GM21360 (cell line): Measurements from ENCODE around the gene THSD7B.
A peak's percentile ranks its signal among the peaks of the same experiment; 100 is the strongest.

ENCODE experiments used
- ATAC-seq: cut with Tn5 transposase; IDR thresholded peaks from one replicate; pipeline ENCODE4 v1.9.1; 2021; ENCODE audit warnings: mild to moderate bottlenecking, moderate library complexity; ENCODE audit not compliant: unreplicated experiment

THSD7B gene

DNA sequence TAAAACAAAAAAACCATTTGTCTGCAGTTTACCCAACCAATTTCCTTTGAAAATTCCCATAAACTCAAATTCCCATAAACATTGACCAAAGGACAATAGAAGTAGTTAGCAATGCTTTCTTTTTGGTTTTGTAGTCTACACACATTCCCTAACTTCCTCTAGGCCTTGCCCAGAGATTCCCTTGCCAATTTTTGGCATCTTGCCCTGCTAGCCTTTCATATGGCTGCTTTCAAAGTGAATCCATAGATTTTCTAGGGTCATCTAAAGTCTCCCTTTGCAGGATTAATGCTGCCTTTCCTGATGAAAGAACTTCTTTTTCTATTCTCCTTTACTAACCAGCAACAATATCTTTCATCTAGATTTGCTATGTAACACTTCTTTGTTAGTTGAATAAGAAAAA, 33.4 kb downstream of the THSD7B start:
- ATAC-seq, result no peak

DNA sequence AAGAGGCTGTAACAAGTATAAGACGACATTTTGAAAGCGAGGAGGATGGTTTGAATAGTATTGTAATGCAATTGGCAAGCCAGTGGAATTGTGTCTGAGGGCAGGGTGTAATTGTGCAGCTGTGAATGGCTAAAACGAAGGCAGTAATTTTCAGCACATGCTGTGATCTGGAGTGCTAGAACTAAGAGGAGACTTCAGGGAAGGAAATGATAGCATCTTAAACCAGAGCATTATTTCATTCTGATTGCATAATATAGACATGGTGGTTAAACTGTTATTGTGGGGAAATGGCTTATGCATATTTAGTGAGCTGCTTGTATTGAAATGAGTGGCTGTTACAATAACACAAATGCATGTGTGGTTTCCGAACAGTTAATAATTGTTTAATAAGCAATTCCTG, 36.3 kb downstream of the THSD7B start:
- no peak for ATAC-seq

DNA sequence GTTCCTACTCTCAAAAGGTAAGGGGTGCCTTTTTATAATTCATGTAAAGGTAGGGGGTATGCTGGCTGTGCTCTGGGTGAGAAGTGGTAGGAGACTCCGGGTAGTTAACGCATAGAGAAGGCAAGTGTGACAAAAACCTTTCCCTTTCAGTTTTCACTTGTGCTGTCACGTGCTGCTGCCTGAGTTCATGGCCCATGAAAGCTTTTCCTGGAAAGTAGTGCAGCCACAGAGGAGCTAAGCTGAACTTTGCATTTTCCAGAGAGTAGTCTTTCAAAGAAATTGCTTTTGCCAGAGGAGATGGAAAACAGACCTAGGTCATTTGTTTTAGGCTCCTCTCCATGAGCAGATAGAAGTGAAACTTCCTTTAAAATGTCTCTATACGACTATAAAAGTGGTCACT, 44.7 kb downstream of the THSD7B start:
- ATAC-seq, result no peak

DNA sequence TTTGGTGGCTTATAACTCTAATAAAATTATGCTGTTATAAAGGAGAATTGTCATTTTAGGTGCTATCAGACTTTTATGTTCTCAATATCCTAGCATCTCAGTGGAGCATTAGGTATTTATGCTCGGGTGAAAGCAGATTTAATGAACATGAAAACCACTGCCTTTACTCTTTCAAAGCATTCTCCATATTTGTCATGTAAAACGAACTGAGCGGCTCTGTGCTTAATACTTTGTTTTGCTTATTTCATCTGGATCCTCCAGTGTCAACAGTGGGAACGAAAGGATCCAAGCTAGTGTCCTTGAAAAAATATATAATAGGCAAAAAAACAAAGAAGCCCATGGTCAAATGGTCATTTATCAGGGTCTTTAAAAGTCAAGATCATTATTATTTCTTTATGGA, 53.5 kb downstream of the THSD7B start:
- ATAC-seq, result no peak

DNA sequence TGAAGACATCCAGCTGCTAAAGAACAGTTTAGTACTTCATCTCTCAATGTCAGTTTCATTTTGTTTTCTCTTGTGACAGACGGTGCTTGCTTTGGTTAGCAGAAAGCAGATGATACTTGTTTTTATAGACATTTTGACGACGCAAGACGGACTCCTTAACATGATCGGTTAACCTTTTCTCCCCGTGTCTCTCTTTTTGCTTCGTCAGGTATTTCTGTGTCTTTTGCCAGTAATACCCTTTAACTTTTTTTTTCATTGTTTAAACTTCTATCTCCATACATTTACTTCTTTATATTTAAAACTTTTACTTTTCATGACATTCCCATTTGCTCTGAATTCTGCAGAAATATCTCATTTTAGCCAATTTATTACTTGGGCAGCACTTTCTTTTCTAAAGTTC, 57.9 kb downstream of the THSD7B start:
- ATAC-seq, result no peak

DNA sequence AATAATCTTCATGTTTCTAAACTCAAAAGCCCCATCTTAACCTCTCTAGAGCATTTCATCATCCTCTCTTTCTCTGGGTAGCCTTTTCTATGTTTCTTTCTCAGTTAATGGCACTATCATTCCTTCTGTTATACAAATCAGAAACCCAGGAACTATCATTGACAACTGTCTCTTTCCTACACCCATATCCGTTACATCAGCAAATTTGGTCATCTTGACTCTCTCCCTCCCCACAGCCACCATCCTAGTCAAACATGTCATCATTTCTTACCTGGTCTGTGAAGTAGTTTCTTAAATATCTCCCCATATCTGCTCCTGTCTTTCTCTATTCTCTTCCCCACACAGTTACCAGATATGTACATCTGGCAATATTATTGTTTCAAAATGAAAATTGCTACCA, 62.8 kb downstream of the THSD7B start:
- no peak for ATAC-seq

DNA sequence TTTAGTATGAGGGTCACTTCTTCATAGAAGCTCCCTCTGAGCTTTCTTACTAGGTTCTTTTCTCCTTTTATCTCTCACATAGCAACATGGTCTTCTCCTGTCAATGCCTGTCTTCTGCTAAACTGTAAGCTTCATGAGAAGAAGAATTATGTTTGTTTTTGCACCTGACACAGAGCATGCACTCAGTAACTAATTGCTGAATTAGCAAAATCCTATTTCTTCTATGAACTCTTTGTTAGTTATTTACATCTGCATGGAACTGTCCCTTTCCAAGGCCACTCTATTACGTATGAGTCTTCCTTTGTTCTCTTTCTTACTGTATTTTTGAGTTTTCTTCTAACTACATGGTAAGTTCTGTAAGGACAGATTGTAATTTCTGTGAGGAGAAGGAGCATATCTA, 63.4 kb downstream of the THSD7B start:
- ATAC-seq, result no peak

DNA sequence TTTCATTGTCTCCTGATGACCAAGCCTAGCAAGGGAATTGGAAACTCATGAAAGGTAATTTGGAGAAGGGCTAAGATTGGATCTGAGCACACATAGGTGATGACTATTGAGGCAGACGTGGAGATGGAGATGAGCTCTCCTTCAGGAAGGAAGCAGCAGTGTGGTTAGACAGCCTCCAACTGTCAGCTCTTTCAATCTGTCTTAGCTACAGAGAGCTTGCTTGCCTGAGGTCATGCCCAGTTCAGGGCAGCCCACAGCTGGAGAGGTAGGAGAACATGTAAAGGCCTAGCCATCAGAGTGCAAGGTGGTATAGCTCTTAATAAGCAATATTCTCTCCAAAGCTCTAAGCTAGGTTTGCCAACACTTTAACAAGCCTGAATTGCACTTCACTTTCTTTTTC, 79.2 kb downstream of the THSD7B start:
- ATAC-seq, result no peak

DNA sequence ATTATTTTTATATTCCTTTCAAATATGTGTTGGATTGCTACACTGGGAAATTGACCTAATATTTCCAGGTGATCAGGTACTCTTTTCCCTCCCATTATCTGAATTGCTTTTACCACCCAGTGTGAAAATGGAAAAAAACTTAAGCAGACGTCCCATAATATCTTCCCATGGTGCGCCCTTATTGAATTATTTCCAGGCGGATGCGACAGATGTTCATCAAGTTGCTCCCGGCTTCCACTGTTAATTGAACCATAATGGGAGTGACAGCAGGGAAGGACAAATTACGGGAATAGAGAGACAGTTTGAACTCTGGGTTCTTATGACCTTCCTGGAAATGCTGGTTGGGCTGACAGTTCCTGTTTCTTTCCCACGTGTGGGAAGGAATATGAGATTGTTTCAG, 93.3 kb downstream of the THSD7B start:
- no peak for ATAC-seq

DNA sequence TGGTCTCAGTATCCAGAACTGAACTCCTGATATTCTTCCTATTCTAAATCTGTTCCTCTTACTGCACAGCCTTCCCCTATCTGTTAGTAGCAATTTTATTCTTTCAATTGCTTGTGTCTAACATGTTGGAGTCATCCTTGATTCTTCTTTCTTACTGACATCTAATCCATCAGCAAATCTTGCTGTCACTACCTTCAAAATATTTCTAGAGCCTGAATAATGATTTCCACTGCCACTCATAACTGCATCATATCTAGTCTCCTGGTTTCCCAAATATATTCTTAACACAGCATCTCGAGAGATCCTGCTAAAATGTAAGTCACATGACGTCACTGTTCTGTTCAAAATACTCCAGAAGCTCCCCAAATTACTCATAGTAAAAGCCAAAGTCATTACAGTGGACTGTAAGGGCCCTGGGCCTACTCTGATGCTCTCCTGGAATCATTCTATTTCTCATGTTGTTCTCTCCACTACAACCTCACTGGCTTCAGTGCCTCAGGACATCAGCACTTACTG, 95.2 kb downstream of the THSD7B start:
- ATAC-seq, result no peak

DNA sequence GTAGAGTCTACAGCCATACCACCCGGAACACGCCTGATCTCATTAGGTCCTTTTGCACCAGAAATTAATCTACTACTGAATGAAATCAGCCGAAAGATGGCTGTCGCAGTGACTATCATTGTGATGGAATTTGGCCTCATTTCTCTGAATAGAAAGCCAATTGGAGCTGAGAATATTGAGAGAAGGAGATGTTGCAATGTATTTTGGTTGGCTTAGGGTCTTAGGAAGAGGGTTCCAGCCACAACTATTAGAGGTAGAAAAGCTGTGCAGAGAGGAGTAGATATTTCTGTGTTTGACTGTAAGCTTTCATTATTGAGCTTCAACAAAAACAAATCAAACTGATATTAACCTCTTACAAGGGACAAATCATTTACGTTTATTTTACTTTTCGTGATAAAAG, 98.1 kb downstream of the THSD7B start:
- no peak for ATAC-seq

DNA sequence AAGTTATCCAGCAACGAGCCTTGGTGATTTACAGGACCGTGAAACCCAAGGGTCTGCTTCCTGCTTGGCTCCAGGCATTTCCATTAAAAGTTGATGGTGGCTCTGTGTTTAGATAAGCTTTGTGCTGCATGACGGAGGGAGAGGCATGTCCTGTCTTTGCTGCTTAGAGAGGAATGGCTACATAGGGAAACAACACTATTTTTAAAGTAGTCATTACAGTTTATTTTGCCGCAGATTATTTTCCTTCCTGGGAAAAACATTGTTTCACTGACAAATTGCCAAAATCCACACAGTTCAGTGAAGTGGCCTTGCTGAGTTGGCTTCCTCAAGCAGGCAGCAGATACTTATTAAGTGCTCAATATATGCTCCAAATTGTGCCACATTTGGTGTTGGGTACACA, 98.5 kb downstream of the THSD7B start:
- ATAC-seq, result no peak

DNA sequence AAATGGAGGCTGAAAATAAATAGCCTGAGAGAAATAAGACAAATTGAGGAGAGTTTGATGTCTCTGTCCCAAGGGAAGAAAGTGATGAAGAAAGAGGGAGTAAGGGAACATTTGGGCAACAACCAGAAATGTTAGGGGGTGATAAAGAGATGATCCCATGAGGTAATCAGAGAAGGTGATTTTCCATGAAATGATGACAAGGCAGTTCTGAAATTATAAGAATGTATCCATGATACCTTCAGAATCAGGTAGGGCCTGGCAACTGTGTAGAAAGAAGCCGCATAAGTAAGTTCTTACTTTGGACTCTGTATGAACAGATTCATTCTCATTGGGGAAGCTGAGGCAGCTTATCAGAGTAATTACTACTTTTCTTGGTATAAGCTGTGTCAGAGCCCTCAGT, 106.1 kb downstream of the THSD7B start:
- no peak for ATAC-seq

DNA sequence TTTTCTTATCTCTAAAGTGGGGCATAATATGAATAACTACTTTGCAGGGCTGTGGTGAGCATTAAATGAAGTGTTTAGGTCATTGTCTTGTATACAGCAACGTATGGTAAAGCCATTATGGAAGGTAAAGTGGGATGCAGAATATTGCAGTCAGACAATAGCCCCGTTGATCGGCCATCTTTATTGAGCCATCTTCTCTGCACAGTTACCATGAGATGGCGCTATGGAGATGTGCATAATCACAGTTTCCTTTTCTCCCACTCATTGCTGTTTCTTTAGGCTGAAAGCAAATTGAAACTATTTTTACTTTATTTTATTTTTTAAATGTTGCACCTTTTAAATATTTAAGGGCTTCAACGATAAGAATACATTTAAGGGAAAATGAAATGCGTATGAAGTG, 108.9 kb downstream of the THSD7B start:
- ATAC-seq, result peak; percentile 70

DNA sequence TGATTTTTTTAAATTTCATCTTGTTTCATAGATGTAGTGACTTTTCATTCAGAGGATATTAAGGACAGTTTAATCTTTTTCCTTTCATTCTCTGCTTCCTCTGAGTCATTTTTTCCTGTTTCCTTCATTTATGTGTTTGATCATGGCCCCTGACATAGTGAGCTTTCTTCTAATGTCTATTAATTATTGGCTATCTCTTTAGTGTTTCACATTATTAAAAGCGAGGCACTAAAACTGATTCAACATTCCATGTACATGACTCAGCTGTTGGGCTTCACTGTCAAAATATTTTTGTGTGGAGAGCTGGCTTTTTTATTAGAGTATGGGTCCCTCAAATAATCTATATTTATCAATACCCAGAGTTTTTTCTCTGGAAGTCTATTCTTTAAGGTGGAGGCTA, 125.8 kb downstream of the THSD7B start:
- ATAC-seq, result no peak

DNA sequence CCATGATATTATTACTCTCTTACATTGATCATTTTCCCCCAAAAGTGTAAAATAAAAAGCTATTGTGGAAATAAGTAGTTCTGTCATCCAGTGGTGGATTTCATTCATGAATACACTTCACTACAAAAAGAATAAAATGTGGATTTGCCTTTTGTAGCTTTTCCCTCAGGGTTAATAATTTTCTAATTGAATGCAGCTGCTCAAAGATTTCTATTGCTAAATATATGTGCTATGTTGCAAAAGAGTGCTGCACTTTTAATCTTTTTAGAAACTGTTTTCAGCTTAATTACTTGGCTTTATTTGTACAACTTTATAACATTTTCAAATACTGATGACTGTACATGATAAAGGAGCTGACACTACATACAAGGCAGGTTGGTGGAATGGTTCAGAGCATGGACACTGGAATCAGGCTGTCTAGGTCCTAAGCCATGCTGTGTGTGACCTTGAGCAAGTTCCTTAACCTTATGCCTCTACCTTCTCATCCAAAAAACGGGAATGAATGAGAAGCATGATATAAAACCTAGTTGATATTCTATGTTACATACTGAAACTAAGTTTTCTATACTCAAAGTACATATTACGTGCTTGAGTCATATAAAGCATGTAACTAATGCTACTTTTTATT, 128.8 kb downstream of the THSD7B start:
- ATAC-seq, result no peak

DNA sequence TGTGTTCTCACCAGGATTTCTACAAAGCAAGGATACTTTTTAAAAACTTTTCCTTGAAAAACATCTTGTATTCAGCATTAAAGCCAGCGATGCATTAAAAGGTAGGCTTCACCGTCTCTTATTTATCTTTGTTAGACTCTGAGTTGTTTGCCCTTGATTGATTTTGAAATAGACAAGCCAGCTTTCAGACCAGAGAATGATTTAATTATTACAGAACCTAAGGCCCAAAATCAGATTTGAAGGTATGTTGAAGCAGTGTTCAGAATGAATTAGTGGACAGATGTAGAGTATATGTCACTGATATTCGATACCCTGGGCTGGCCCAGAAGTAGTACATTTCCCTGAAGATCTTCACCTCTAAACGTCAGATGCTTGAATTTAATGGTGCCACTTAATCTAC, 136.4 kb downstream of the THSD7B start:
- no peak for ATAC-seq

DNA sequence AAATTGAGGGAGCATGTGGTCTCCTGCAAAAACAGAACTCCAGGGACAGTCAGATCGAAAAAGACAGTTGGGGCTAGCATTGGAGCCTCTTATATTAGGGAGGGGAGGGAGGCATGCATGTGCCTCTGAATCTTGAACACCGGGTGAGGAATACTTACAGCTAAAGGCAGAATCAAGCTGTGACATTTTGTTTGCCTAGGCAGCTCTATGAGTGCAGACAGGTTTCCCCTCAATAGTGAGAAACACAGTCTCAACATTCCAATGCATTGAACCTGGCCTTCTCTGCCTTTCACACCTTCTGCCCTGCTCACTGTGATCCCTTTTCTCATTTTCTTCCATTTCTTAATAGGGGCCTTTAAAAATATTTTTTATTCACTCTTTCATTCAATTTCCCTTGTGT, 140.4 kb downstream of the THSD7B start:
- no peak for ATAC-seq

DNA sequence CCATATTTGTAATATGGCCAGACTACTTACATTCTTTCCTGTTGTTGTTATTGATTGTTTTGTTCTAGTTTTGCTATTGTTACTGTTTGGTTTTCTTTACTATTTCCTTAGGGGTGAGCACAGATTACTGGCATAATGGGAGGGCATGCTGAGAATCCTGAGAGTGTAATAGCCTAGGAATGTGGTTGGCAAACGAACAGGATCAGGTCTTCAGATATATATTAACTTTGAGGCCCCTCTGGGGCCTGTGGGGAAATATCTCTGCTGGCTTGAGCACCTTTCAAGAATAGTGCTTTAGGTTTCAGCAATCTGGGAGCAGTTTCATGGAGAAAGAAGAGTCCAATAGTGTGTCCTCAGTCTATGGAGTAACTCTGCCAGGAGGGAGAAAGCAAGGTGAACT, 144.4 kb downstream of the THSD7B start:
- ATAC-seq, result no peak

DNA sequence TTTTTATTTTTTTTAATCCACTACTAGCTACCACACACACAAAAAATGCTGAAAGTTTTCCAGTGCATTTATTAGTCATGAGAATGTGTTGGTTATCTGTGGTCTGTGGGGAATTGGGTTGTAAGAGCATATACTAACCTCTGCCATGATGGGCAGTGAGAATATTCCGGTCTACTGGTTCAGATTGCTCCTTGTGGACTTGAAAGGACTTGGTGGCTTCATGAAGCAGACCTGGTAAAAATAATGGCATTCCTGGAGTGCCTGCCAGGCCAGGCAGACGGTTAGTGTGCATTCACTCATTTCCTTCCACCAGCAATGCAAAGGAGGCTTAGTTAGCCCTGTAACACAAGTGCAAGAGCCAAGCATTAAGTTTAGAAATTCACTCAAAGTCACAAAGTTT, 150.8 kb downstream of the THSD7B start:
- ATAC-seq, result no peak

DNA sequence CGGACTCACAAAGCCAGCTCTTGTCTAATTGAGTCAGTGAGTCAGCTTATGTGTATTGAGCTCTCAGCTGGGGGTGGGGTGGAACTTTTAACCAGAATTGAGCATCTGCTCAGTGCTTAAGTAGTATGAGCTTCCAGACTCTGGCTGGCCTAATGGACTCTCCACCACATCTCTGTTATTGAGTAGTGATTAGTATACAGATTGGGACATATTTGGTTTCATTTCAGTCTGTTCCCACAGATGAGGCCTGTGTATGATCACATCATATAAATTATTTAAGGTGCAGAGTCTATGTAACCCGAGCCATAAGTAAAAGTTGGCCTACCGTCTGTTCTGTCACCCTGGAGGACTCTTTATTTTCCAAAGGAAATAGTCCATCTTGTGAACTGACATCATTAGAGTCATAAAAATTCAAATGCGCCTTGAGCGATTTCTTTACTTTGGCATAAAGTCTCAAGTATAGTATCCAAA, 152.1 kb downstream of the THSD7B start:
- no peak for ATAC-seq

DNA sequence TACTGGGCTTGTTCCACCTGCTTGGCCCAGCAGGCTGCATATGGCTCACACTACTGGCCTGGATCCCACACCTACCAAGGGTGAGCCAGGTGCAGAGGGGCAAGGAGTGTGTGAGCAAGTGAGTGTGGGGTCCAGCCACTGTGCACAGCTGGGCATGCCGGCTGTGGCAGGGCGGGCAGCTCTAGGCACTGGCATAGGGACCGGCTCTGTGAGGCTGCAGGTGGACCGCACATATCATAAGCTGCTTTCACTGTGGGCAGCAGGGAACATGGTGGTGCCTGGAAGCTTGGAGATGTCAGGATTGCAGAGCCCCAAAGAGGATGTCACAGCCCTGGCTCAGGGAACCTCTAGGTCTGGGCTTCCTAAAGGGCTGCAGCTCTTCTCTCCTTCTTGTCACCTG, 154.3 kb downstream of the THSD7B start:
- ATAC-seq, result no peak

DNA sequence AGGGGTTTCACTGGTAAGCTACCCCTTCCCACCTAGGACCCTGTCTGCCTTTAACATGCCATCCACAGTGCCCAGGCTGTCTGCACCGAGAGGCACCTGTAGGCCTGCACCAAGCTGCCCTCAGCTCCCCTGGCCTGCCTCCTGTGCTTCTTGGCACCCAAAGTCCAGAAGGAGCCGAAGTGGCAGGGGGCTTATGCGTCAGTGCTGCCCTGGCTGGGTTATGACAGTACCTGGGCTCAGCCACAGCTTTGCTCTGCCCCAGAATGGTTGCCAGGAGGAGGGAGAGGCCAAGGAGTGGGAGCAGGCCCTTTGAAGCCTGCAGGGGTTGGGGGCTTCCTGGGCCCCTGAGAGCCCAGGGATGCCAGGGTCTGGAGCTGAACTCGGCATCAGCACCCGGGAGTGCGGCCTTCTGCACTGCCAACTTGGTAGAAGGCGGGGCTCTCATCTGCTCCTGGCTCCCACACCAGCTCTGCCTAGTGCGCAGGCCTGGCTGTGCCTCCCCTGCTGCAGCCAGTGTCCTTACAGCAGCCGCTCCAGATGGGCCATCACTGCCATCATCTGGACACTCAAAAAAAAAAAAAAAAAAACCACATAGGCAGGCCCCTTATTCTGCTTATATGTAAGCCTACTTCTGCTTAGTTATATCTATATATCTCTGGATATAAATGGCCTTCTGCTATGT, 155.4 kb downstream of the THSD7B start:
- no peak for ATAC-seq
